GM10266 (cell line): ENCODE results near the gene WDR45B.

ENCODE experiments used
- DNase-seq: peaks from one replicate; pipeline ENCODE4 v3.0.0; 2012; ENCODE audit errors: extremely low spot score
- TF ChIP-seq, protein P1 (sequence below): IDR thresholded peaks from 2 replicates; pipeline ENCODE4 v1.5.1; 2012; ENCODE audit warnings: mild to moderate bottlenecking, low read depth; ENCODE audit not compliant: control insufficient read depth, insufficient read depth; ENCODE audit errors: missing control alignments

WDR45B gene

DNA sequence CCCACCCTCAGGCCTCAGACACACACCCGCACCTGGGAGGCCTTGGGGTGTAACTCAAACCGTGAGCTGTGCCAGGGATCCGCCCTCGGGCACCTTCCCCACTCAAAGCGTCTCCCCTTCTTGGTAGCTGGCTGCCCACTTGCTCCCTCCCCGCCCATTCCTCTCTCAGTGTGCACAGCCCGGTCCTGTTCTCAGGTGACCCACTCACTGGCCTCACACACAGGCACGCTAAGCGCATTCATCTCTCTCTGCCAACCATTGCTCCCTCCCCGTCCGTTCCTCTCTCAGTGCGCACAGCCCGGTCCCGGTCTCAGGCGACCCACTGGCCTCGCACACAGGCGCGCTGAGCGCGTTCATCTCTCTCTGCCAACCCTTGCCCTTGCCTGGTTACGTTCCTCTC, 20.8 kb downstream of the WDR45B start:
- TF ChIP-seq, protein P1, sequence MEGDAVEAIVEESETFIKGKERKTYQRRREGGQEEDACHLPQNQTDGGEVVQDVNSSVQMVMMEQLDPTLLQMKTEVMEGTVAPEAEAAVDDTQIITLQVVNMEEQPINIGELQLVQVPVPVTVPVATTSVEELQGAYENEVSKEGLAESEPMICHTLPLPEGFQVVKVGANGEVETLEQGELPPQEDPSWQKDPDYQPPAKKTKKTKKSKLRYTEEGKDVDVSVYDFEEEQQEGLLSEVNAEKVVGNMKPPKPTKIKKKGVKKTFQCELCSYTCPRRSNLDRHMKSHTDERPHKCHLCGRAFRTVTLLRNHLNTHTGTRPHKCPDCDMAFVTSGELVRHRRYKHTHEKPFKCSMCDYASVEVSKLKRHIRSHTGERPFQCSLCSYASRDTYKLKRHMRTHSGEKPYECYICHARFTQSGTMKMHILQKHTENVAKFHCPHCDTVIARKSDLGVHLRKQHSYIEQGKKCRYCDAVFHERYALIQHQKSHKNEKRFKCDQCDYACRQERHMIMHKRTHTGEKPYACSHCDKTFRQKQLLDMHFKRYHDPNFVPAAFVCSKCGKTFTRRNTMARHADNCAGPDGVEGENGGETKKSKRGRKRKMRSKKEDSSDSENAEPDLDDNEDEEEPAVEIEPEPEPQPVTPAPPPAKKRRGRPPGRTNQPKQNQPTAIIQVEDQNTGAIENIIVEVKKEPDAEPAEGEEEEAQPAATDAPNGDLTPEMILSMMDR, result no peak
- no peak for DNase-seq

DNA sequence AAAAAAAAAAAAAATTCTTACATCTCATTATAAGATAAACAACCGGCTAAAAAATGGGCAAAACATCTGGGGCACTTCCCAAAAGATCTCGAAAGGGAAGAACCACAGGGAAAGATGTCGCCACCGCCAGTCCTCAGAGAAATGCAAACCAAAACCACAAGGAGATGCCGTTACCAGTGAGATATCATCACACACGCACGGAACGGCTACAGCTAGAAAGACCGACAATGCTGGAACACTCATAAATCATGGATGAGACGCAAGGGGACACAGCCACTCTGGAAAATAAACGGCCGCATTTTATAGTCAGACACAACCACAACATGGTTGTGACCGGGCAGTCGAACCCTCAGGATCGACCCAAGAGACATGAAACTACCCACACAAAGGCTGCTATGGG, 24.5 kb downstream of the WDR45B start:
- DNase-seq, result no peak
- TF ChIP-seq, protein P1, result no peak

DNA sequence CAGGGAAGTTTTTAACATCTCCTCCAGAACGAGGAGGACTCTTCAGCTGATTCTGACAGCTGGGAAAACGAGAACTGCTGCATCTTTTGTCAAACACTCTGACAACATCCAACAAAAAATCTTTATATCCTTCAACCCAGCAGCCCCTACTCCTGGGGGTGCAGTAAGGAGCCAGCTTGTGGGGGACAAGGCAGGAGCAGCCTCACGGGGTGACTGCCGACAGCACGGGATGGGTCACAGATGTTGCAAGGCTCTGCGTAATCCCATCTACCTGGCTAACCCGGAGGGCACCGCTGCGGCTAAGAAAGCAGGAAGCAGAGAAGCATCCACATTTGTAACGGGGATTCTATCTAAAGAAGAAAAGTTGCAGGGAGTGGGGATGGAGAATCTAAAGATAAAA, 28.6 kb downstream of the WDR45B start:
- TF ChIP-seq, protein P1, result no peak
- no peak for DNase-seq

DNA sequence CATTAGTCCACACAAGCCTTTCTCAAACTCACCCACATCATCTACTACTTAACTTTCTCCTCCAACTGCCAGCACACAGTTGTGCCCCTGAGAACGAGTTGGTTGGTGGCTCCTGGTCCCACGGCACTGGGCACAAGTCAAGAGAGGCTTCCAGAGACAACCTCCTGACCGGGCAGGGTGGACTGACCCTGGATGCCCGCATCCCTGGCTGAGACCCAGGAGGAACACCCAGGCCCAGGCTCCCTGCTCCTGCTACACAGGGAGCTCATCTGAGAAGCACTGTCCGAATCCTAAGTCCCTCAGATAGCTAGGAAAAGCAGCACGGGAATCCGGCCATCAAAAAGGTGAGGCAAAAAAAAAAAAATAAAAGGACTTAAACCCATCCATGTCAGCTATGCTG, 29.0 kb downstream of the WDR45B start:
- TF ChIP-seq, protein P1, result no peak
- no peak for DNase-seq

DNA sequence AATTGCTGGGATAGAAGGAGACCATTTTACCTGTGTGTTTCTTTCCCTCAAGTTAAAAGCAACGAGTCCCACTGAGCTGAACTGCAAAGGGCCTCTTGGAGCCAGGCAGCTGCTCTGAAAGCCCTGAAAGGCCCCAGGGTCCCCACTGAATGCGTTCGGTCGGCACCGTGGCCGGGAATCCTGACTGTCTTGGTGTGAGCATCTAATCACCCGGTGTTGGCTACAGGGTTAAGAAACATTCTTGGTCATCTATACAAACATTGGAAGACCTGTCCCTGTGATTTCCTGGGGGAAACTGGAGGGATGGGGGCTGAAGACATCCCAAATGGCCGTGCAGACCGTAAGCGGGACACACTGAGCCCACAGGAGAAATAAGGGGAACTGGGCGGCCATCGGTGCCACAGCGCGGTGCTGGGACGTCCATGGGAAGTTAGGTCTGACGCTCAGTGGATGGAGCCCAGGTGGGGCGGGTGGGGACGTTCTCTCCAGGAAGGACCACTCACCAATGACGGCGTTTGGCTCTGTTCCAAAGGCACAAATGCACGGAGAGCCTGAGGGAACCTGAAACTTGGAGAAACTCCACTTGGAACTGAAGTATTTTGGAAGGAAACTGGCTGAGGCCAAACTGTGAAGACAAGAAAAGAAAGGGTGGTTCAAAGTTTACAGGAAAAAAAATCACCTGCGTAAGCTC, 32.1 kb downstream of the WDR45B start:
- TF ChIP-seq, protein P1, result no peak
- DNase-seq, result no peak

DNA sequence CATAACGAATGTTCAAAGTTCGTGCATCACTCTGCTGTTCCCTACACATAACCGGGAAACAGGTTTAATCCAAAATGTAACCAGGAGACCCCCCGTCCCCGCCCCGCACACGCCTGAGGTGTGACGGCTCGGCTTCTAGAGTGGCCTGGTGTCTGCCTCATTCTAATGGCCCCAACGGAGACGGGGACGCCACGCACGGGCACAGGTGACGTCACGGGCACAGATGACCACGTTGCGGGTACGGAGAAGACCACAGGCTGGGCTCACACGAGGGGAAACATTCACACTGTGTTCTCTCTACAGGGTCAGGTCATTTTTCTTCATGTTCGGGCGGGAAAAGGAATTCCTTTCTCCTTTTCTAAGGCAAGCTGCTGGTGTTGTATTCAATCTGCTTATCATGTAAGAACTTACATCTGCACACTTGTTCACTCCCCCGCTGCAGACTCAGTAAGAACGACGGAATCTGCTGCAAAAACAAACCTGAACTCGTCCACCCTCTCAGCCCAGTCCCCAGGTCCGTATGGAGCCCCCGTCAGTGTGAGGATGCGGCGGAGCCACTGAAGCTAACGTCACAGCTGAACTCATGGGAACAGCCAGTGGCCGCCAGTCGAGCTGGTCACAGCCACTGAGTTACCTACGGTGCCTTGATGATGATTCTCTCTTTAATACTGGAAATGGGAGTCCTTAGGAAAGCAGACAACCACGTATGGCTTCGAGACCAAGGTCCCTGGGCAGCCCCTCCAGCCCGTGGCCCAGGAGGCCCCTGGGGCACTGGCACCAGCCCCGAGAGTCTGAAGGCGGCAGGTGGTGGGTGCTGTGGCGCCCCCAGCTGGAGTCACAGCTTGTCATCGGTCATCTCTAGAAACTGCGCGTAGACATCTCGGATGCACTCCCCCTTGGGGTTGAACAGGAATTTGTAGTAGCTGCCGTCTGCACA, 32.9 kb downstream of the WDR45B start:
- TF ChIP-seq, protein P1, result peak; percentile 18
- DNase-seq, result no peak
